HUES48 (cell line): ENCODE results near the gene GRIFIN.

Source experiments
- H3K27ac ChIP-seq: one replicate; pipeline ENCODE4 v1.7.0; 2013; ENCODE audit warnings: low read depth, low read length, inconsistent platforms
- H3K27me3 ChIP-seq: 2 replicates; pipeline ENCODE4 v1.6.1; 2013; ENCODE audit warnings: mild to moderate bottlenecking, low read length; ENCODE audit not compliant: control insufficient read depth, insufficient read depth
- H3K36me3 ChIP-seq: 2 replicates; pipeline ENCODE4 v1.6.1; 2013; ENCODE audit warnings: low read length; ENCODE audit not compliant: control insufficient read depth, insufficient read depth
- H3K4me1 ChIP-seq: 2 replicates; pipeline ENCODE4 v1.6.1; 2013; ENCODE audit warnings: mild to moderate bottlenecking, low read length; ENCODE audit not compliant: control insufficient read depth, insufficient read depth
- H3K4me3 ChIP-seq: 2 replicates; pipeline ENCODE4 v1.5.1; 2013; ENCODE audit warnings: mild to moderate bottlenecking, low read depth, low read length
- H3K9ac ChIP-seq: 2 replicates; pipeline ENCODE4 v1.6.1; 2013; ENCODE audit warnings: mild to moderate bottlenecking, low read depth, low read length, moderate library complexity
- H3K9me3 ChIP-seq: 2 replicates; pipeline ENCODE4 v1.6.1; 2013; ENCODE audit warnings: low read length; ENCODE audit not compliant: control insufficient read depth, insufficient read depth

GRIFIN gene

GRCh38 chr7:2437537-2438148 lies 38.6 kb downstream of the GRIFIN start:
- Histone ChIP-seq H3K9ac (no peak overlapping the region), H3K36me3 (peaks cover 26% of the 10 kb centered on the region), H3K4me3 (no peak overlapping the region), H3K9me3 (no peaks in the 10 kb centered on the region), H3K27ac (no peak overlapping the region), H3K4me1 (no peaks in the 10 kb centered on the region), H3K27me3 (no peaks in the 10 kb centered on the region)

GRCh38 chr7:2437136-2437535 lies 39.1 kb downstream of the GRIFIN start:
- Histone ChIP-seq H3K27ac (no peak overlapping the region), H3K9me3 (no peaks in the 10 kb centered on the region), H3K27me3 (no peaks in the 10 kb centered on the region), H3K4me1 (no peaks in the 10 kb centered on the region), H3K9ac (no peak overlapping the region; the same call in 1 of the 2 replicates), H3K36me3 (peaks cover 28% of the 10 kb centered on the region), H3K4me3 (no peak overlapping the region)

DNA sequence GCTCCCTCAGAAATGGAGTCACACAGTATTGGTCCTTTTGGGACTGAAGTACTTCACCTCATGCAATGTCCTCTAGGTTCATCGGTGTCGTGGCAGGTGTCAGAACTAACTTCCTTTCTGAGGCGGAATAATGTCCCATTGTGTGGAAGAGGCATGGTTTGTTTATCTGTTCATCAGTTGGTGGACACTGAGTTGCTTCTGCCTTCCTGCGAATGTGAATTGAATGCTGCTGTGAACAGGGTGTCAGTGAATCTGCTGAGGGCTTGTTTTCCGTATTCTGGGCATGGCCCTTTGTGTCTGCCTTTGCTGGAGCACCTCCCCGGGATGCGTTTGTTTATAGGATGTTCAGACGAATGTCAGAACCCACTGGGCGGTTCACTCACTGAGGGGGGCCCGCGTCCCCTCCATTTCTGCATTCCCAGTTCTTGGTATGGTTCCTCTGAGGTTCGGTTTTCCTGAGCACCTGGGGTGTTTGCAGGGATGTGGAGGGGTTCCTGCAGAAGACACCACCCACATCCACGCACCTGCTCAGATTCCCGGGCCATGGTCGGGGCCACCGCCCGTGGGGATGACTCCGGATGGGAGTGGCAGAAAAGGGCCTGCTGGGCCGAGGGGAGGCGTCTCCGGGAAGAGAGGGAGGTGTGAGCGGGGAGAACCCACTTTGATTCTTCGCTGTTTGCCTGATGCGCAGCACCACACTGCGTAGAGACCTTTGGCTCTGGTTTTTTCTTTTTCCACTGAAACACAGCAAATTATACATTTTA lies 39.7 kb downstream of the GRIFIN start:
- H3K4me1 ChIP-seq = no peaks in the 10 kb centered on the region
- peaks cover 28% of the 10 kb centered on the region for H3K36me3 ChIP-seq
- no peak overlapping the region for H3K27ac ChIP-seq
- no peak overlapping the region for H3K4me3 ChIP-seq
- H3K9me3 ChIP-seq = no peaks in the 10 kb centered on the region
- no peaks in the 10 kb centered on the region for H3K27me3 ChIP-seq
- H3K9ac ChIP-seq = no peak overlapping the region

- H3K9ac ChIP-seq = no peak overlapping the region
- peaks cover 28% of the 10 kb centered on the region for H3K36me3 ChIP-seq
- H3K4me3 ChIP-seq = no peak overlapping the region
- H3K27me3 ChIP-seq = no peaks in the 10 kb centered on the region
- H3K4me1 ChIP-seq = no peaks in the 10 kb centered on the region
- no peak overlapping the region for H3K27ac ChIP-seq
- H3K9me3 ChIP-seq = peaks cover 3% of the 10 kb centered on the region; the same call in 1 of the 2 replicates
Measured at GRCh38 chr7:2435146-2435545, 41.1 kb downstream of the GRIFIN start.

GRCh38 chr7:2433713-2434550 lies 42.3 kb downstream of the GRIFIN start:
- no peak overlapping the region for H3K27ac ChIP-seq
- peaks cover 3% of the 10 kb centered on the region; the same call in 1 of the 2 replicates for H3K9me3 ChIP-seq
- no peak overlapping the region for H3K9ac ChIP-seq
- no peak overlapping the region for H3K4me3 ChIP-seq
- H3K27me3 ChIP-seq = no peaks in the 10 kb centered on the region
- H3K4me1 ChIP-seq = no peaks in the 10 kb centered on the region
- peaks cover 28% of the 10 kb centered on the region for H3K36me3 ChIP-seq

DNA sequence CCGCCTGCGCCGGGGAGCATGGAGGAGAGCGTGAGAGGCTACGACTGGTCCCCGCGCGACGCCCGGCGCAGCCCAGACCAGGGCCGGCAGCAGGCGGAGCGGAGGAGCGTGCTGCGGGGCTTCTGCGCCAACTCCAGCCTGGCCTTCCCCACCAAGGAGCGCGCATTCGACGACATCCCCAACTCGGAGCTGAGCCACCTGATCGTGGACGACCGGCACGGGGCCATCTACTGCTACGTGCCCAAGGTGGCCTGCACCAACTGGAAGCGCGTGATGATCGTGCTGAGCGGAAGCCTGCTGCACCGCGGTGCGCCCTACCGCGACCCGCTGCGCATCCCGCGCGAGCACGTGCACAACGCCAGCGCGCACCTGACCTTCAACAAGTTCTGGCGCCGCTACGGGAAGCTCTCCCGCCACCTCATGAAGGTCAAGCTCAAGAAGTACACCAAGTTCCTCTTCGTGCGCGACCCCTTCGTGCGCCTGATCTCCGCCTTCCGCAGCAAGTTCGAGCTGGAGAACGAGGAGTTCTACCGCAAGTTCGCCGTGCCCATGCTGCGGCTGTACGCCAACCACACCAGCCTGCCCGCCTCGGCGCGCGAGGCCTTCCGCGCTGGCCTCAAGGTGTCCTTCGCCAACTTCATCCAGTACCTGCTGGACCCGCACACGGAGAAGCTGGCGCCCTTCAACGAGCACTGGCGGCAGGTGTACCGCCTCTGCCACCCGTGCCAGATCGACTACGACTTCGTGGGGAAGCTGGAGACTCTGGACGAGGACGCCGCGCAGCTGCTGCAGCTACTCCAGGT lies 43.1 kb downstream of the GRIFIN start:
- Histone ChIP-seq H3K27me3 (no peaks in the 10 kb centered on the region), H3K27ac (no peak overlapping the region), H3K36me3 (peaks cover 28% of the 10 kb centered on the region), H3K9ac (no peak overlapping the region), H3K4me1 (no peaks in the 10 kb centered on the region), H3K9me3 (peaks cover 3% of the 10 kb centered on the region; the same call in 1 of the 2 replicates), H3K4me3 (no peak overlapping the region)

DNA sequence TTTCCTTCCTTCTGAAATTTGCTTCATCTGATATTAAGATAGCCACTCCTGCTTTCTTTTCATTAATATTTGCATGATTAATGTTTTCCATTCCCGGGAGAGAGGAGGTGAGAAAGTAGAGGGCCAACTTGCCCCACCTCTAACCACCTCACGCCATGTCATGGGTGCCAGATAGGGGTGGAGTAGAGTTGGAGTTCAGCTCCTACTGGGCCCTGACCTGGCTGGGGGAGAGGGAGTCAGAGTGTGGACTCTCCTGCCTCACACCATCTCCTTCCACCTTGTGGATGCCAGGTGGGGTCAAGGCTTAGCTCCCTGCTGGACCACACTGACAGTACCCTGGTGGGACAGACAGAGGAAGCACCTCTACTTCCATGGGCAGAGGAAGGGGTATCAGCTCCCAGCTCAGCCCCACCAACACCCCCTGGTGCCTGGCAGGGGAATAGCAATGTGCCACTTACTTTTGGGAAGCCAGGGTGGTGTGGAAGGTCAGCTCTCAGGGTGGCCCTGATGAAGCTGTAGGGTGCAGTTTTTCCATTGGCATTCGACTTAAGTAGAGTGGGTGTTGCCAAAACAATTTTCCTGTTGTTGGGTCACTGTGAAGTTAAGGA lies 44.8 kb downstream of the GRIFIN start:
- no peak overlapping the region for H3K9ac ChIP-seq
- H3K4me1 ChIP-seq = no peaks in the 10 kb centered on the region
- peaks cover 25% of the 10 kb centered on the region for H3K36me3 ChIP-seq
- H3K27ac ChIP-seq = no peak overlapping the region
- no peak overlapping the region for H3K4me3 ChIP-seq
- no peaks in the 10 kb centered on the region for H3K27me3 ChIP-seq
- peaks cover 3% of the 10 kb centered on the region; the same call in 1 of the 2 replicates for H3K9me3 ChIP-seq

DNA sequence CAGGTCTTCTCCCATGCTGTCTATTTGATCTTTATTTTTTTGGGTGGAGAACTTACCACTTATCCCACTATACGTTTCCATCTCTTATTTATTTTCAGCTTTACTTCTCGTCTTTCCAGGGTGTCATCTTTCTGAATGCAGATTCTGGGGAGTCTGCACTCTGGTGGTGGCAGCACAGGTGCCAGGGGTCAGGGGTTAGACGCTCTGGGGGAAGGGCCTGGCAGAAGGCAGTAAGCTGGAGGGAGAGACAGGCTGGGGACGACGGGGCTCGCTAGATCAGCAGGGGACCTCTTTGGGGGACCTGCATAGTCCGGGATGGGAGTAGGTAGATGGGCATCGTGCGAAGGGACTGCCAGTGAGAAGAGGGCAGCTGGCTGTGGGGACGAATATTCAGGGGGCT lies 50.4 kb downstream of the GRIFIN start:
- Histone ChIP-seq H3K36me3 (no peaks in the 10 kb centered on the region), H3K27ac (no peak overlapping the region), H3K9me3 (peaks cover under 1% of the 10 kb centered on the region; the same call in 1 of the 2 replicates), H3K27me3 (no peaks in the 10 kb centered on the region), H3K9ac (no peak overlapping the region), H3K4me1 (peaks cover 9% of the 10 kb centered on the region), H3K4me3 (no peak overlapping the region)
